ENCODE results near the gene FGD4. TPM values are rescaled to one million over a fixed set of nuclear protein-coding genes. Genes with fewer than 3 reads are reported as not detected.

Gene FGD4
- total RNA-seq, 2 donors from 2014 or later, result 36.3 to 54.4 TPM

DNA sequence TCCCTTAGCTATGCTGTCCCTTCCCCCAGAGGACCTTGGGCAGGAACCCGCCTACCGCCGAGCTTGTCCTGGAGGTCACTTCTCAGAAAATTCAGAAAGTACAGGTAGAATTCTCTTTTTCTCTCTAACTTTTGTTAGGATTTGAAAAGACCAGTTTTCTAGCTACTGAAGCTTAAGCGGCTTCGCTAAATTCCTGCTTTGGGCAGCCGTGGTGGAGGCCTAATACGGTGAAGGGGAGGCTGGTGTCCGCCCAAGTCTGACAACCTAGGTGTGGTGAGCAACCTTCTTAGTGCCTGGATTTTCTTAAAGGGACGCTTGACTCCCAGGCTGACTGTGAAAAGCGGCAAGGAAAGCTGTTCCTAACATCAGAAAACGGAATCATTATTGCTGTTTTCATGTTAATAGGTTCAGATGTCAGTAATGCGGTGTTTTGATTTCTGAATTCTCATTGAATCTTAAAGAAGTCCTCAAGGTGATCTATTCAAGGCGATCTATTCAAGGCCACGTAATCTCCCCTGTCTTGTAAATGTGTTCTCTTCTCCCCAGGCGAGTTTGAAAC is 835 bp downstream of the FGD4 start:
- ATAC-seq (peak; percentile 19), DNase-seq (peak in 1 of 4 donors; percentile 50)
- 2 to 6% methylated on average over 15 of the region's 15 CpGs for WGBS, 2 donors
- intact Hi-C loops (cut with DNase I), result no loop called here
- Histone ChIP-seq H3K27me3 (no peaks in the 10 kb centered on the region), H3K36me3 (replicated peaks in 1 of 2; ENCODE audit: insufficient read depth in 1 of 2, low read depth in 2 of 2) (no peaks in the 10 kb centered on the region), H3K4me1 (peaks cover 33% of the 10 kb centered on the region), H3K27ac (peak overlapping the region; percentile 90 to 97 (median 96)), H3K9me3 (no peaks in the 10 kb centered on the region), H3K4me3 (peak overlapping the region; percentile 77 to 90)
- TF ChIP-seq POLR2A (IDR thresholded peaks at IDR 0.05) (no peak), CTCF (IDR thresholded peaks at IDR 0.05) (no peak)

DNA sequence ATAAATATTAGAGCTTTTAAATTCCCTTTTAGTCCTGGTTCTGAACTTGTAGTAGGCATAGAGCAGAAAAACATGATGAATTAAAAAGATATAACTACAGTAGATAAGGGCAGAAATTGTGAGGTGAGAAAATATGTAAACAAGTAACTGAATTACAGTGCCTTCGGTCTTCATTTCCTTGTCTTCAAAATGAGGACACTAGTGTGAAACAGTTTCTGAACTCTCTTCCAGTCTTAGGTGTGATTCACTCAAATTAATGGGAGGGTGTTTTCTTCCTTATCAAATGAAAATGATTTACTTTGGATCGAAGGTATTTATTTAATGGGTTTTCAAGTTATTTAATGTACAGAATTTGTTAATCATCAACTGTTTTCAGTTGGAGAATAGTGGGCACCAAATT is 1.5 kb downstream of the FGD4 start:
- Histone ChIP-seq H3K9me3 (no peaks in the 10 kb centered on the region), H3K27me3 (no peaks in the 10 kb centered on the region), H3K27ac (peak overlapping the region in 3 of 4 donors; percentile 96 to 97 (median 96)), H3K36me3 (replicated peaks in 1 of 2; ENCODE audit: insufficient read depth in 1 of 2, low read depth in 2 of 2) (no peaks in the 10 kb centered on the region), H3K4me3 (peak overlapping the region in 1 of 2 donors; percentile 77), H3K4me1 (peaks cover 33% of the 10 kb centered on the region)
- 5 to 13% methylated on average over 2 of the region's 2 CpGs for WGBS, 2 donors
- TF ChIP-seq CTCF (IDR thresholded peaks at IDR 0.05) (no peak), POLR2A (IDR thresholded peaks at IDR 0.05) (no peak)
- intact Hi-C loops (cut with DNase I), result no loop called here
- DNase-seq (no peak), ATAC-seq (no peak)

- WGBS, 2 donors, result 86 to 98% methylated on average over 9 to 10 of the region's 10 CpGs
- no peaks in the 10 kb centered on the region for H3K9me3 ChIP-seq
- no peak for ATAC-seq
- H3K4me3 ChIP-seq, result no peak overlapping the region
- peaks cover 33% of the 10 kb centered on the region for H3K4me1 ChIP-seq
- intact Hi-C loops (cut with DNase I), result no loop called here
- no peak overlapping the region for H3K27ac ChIP-seq
- DNase-seq, result no peak
- no peaks in the 10 kb centered on the region for H3K27me3 ChIP-seq
- TF ChIP-seq CTCF (IDR thresholded peaks at IDR 0.05) (no peak), POLR2A (IDR thresholded peaks at IDR 0.05) (no peak)
- no peaks in the 10 kb centered on the region for H3K36me3 ChIP-seq (replicated peaks in 1 of 2; ENCODE audit: insufficient read depth in 1 of 2, low read depth in 2 of 2)
Observed at GRCh38 chr12:32402170-32402569, 2.8 kb downstream of the FGD4 start.

DNA sequence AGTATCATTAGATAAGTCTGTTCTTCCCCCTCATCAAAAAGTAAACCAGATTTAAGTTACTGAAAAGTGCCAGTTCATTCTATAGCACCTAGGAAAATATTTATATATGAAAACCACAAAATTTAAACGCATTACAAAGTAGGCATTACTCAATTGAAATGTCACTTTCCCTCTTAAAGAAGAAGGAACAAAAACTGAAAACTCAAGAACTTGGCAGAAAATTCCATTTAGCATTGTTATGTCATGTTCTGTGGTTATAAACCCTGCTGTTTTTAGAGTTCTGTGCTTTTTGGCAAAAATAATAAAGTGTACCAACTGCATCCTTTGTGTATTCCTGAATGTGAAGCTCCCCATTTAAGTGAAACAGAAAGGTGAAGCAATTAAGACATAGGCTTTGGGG is 3.6 kb downstream of the FGD4 start:
- no peaks in the 10 kb centered on the region for H3K36me3 ChIP-seq (replicated peaks in 1 of 2; ENCODE audit: insufficient read depth in 1 of 2, low read depth in 2 of 2)
- no peak overlapping the region for H3K4me3 ChIP-seq
- H3K4me1 ChIP-seq, result peaks cover 33% of the 10 kb centered on the region
- ATAC-seq, result no peak
- H3K27me3 ChIP-seq, result no peaks in the 10 kb centered on the region
- no peak for DNase-seq
- 28 to 33% methylated on average over 1 of the region's 1 CpG for WGBS, 2 donors
- no peak overlapping the region for H3K27ac ChIP-seq
- intact Hi-C loops (cut with DNase I), result no loop called here
- TF ChIP-seq CTCF (IDR thresholded peaks at IDR 0.05) (no peak), POLR2A (IDR thresholded peaks at IDR 0.05) (no peak)
- H3K9me3 ChIP-seq, result no peaks in the 10 kb centered on the region

- H3K27ac ChIP-seq, result no peak overlapping the region
- no peaks in the 10 kb centered on the region for H3K9me3 ChIP-seq
- intact Hi-C loops (cut with DNase I), result no loop called here
- DNase-seq (no peak), ATAC-seq (no peak)
- H3K27me3 ChIP-seq, result no peaks in the 10 kb centered on the region
- 94 to 96% methylated on average over 3 of the region's 3 CpGs for WGBS, 2 donors
- TF ChIP-seq CTCF (IDR thresholded peaks at IDR 0.05) (no peak), POLR2A (IDR thresholded peaks at IDR 0.05) (no peak)
- peaks cover 6% of the 10 kb centered on the region for H3K4me1 ChIP-seq
- no peak overlapping the region for H3K4me3 ChIP-seq
- H3K36me3 ChIP-seq (replicated peaks in 1 of 2; ENCODE audit: insufficient read depth in 1 of 2, low read depth in 2 of 2), result no peaks in the 10 kb centered on the region
Observed at GRCh38 chr12:32407795-32408194, 8.4 kb downstream of the FGD4 start.

Data from body of pancreas (tissue), 4 donors.